WI38 (cell line): ENCODE measurements around the gene PHACTR1.

ENCODE experiments used
- H3K4me3 ChIP-seq: 2 replicates; pipeline ENCODE4 v1.5.1; 2011; ENCODE audit warnings: low read depth, mild to moderate bottlenecking, control low read depth, low read length
- CTCF ChIP-seq: IDR thresholded peaks from 2 replicates; pipeline ENCODE4 v1.5.1; 2012; ENCODE audit warnings: low read depth, mild to moderate bottlenecking, control low read depth, low read length

The PHACTR1 gene

GRCh38 chr6:12716298-12716916 is at the start of gene PHACTR1:
Gene PHACTR1, plus strand, starts transcription at chr6:12716767.
- no peak for TF ChIP-seq CTCF

GRCh38 chr6:12666886-12667285 is 49.7 kb upstream of the PHACTR1 start:
- TF ChIP-seq CTCF = no peak
- H3K4me3 ChIP-seq = no peak overlapping the region

More at GRCh38 chr6:12716298-12716916, at the start of gene PHACTR1:
- H3K4me3 ChIP-seq = no peak within 1 kb of the TSS

GRCh38 chr6:12675931-12676330 is 40.6 kb upstream of the PHACTR1 start:
- H3K4me3 ChIP-seq = no peak overlapping the region
- TF ChIP-seq CTCF = no peak

- H3K4me3 ChIP-seq = no peak overlapping the region
- no peak for TF ChIP-seq CTCF
Observed at GRCh38 chr6:12679341-12679740, 37.2 kb upstream of the PHACTR1 start.

- no peak for TF ChIP-seq CTCF
- no peak overlapping the region for H3K4me3 ChIP-seq
Observed at GRCh38 chr6:12693122-12693521, 23.4 kb upstream of the PHACTR1 start.

- no peak for TF ChIP-seq CTCF
- no peak overlapping the region for H3K4me3 ChIP-seq
Observed at GRCh38 chr6:12698298-12698697, 18.3 kb upstream of the PHACTR1 start.

- no peak overlapping the region for H3K4me3 ChIP-seq
- TF ChIP-seq CTCF = no peak
Observed at GRCh38 chr6:12704946-12705345, 11.6 kb upstream of the PHACTR1 start.
